Esophagus squamous epithelium (tissue), 4 donors: ENCODE data around the gene SHISA5.

Experiments used
- CTCF ChIP-seq, 6 experiments: fragments of 450-650 bp in 4 of 6; fragments of 200-600 bp in 2 of 6; sonication (generic) in 2 of 6; IDR thresholded peaks; one replicate each; pipeline ENCODE4 v1.5.1; 2016 to 2019; ENCODE audit warnings: antibody characterized with exemption in 6 of 6, mild to moderate bottlenecking in 4 of 6, moderate library complexity in 4 of 6
- POLR2A ChIP-seq, 4 donors: fragments of 450-650 bp; IDR thresholded peaks; one replicate each; pipeline ENCODE4 v1.6.1; 2017; ENCODE audit warnings: antibody characterized with exemption in 4 of 4, mild to moderate bottlenecking in 4 of 4, moderate library complexity in 3 of 4

- TF ChIP-seq CTCF (IDR thresholded peaks at IDR 0.05), result no peak
- TF ChIP-seq POLR2A (IDR thresholded peaks at IDR 0.05), result no peak
These were observed 39.2 kb downstream of the SHISA5 start for GRCh38 chr3:48464713-48465221.
